ENCODE results near the gene TTF2.

TTF2 gene

DNA sequence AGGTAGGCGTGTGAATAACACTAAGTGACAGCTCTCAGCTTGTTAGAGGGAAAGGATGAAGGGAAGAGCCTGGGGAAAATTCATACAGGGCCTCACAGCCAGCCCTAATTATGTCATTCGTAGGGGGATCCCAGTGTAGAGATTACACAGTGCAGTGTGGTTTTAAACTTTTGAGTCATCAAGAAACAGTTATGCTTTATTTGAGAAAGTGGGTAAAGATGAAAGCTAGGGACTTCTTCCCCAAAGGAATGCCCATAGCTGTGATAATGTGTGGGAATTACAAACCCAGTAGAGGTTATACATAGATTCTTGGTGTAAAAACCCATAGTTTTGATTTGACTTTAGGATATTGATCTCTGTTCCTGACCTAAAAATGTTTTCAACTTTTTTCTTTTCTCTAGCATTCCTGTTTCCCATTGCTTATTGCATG is 1.9 kb downstream of the TTF2 start:
- H3K4me1 Mint-ChIP-seq = peaks cover 33% of the 10 kb centered on the region
- ATAC-seq (peak; percentile 50), DNase-seq (ENCODE audit: low spot score in 2 of 2) (no peak)
- H3K4me3 Mint-ChIP-seq = no peak overlapping the region
- H3K27ac Mint-ChIP-seq = no peak overlapping the region
- H3K9me3 Mint-ChIP-seq = no peaks in the 10 kb centered on the region
- H3K36me3 Mint-ChIP-seq = peaks cover 51% of the 10 kb centered on the region

DNA sequence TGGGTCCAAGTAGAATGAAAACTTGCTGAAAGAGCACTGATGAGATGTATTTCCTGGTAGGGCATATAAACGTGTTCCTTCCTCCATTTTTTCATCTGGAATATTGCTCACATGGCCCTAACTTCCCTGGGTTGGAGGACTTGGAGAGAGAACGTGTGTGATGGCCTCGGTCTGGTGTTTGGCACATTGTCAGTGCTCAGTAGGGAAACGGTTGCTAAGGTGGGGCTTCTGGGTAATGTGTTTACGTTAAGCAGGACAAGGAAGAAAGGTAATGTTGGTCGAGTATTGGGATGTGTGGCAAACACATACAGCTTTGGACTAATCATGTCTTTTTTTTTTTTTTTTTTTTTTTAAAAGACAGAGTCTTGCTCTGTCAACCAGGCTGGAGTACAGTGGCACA is 6.2 kb downstream of the TTF2 start:
- peaks cover 41% of the 10 kb centered on the region for H3K4me1 Mint-ChIP-seq
- no peak for ATAC-seq
- peaks cover 83% of the 10 kb centered on the region for H3K36me3 Mint-ChIP-seq
- H3K4me3 Mint-ChIP-seq = no peak overlapping the region
- no peaks in the 10 kb centered on the region for H3K9me3 Mint-ChIP-seq
- no peak for DNase-seq (ENCODE audit: low spot score in 2 of 2)
- H3K27ac Mint-ChIP-seq = no peak overlapping the region

DNA sequence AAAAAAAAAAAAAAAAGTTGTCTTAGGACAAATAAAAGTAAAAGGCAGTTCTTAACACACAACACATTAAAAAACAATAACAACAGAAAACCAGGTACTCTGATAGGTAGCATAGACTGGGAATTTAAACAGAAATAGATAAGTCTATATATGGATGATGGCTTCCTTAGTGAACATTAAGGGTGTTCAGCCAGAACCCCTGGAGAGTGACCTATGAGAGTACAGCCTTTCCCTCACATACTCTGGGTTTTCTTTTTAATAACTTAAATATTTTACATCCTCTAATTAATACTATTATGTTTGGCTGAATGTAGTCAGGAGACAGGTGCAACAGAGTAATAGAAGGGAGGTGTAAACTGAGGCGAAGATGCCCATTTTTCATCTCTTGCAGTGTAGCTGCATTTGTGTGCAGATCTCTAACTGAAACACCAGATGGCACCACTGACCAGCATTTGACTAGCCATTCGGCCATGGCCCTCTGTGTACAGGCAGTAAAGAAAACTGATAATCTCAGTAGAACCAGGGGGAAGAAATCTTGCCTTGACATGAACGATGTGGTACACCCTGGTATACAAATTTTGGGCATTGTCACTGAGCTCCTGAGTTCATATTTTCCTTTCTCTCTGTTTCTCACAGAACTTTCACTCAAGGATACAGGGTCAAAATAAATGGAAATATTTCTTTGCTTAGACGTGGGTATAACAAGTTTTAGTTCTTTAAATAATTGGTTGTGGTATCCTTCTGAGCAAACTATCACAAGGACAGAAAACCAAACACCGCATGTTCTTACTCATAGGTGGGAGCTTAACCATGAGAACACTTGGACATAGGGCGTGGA is 7.6 kb downstream of the TTF2 start:
- Mint-ChIP-seq H3K27ac (no peak overlapping the region), H3K36me3 (peaks cover 89% of the 10 kb centered on the region), H3K4me1 (peaks cover 34% of the 10 kb centered on the region), H3K4me3 (no peak overlapping the region), H3K9me3 (no peaks in the 10 kb centered on the region)
- peak; percentile 79 for ATAC-seq
- DNase-seq (ENCODE audit: low spot score in 2 of 2) = peak in 1 of 2 donors; percentile 30

DNA sequence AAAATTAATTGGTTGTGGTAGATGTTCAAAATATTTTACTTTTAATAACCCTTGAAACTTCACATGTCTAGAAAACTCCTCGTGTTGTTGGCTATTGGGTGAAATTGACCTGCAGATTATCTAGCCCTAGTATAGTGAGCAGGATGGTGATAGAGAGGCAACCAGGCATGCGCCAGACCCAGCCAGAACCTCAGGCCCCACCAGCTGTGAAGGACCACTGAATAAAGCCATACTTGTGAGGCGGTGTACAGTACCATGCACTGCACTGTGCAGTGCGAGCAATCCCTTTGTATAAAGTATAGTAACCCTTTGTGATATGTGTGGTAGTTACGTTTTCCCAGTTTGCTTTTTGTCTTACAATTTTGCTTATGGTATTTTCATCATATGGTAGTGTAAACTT is 8.5 kb downstream of the TTF2 start:
- H3K9me3 Mint-ChIP-seq = no peaks in the 10 kb centered on the region
- peaks cover 32% of the 10 kb centered on the region for H3K4me1 Mint-ChIP-seq
- no peak overlapping the region for H3K27ac Mint-ChIP-seq
- H3K4me3 Mint-ChIP-seq = no peak overlapping the region
- ATAC-seq = no peak
- DNase-seq (ENCODE audit: low spot score in 2 of 2) = no peak
- peaks cover 89% of the 10 kb centered on the region for H3K36me3 Mint-ChIP-seq

DNA sequence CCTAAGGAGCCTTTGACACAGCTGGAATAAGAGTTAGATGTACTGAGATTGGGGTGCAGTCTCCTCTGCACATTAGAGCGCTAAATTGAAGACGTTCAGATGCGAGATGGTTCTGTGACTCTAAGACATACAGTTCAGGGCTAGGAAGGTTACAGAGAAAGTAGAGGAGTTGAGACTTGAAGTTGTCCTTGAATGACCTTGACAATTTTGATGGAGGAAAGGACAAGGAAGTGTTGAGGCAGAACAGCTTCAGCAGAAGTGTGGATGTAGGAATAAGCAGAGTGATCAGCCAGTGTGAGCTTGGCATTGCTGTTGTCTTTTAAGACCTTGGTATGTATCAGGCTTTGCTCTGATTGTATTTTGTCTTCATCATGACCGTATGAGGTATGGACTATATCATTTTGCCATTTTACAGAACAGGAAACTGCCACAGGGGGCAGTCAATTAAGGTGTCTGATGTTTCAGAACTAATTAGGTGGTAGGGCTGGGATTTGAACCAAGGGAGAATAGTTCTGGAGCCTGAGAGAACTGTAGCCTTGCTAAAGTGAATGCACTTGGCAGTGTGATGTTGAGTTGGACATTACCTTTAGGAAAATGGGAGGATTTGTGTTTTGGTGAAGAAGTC is 9.2 kb downstream of the TTF2 start:
- Mint-ChIP-seq H3K36me3 (peaks cover 88% of the 10 kb centered on the region), H3K27ac (no peak overlapping the region), H3K9me3 (no peaks in the 10 kb centered on the region), H3K4me1 (peaks cover 32% of the 10 kb centered on the region), H3K4me3 (no peak overlapping the region)
- ATAC-seq (no peak), DNase-seq (ENCODE audit: low spot score in 2 of 2) (no peak)

DNA sequence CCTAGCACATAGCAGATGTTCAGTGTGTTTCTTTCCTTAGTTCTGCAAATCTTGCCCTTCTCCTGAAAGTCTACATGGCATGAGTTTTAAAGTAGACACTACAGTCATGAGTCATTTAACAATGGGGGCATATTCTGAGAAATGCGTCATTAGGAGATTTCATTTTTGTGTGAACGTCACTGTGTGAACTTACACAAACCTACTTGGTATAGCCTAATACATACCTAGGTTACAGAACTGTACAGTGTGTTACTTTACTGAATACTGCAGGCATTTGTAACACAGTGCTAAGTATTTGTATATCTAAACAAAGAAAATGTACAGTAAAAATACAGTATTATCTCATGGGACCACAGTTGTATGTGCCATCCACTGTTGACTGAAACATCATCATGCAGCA is 10.0 kb downstream of the TTF2 start:
- no peak overlapping the region for H3K4me3 Mint-ChIP-seq
- ATAC-seq (peak; percentile 96), DNase-seq (ENCODE audit: low spot score in 2 of 2) (no peak)
- peaks cover 32% of the 10 kb centered on the region for H3K4me1 Mint-ChIP-seq
- H3K27ac Mint-ChIP-seq = no peak overlapping the region
- H3K9me3 Mint-ChIP-seq = no peaks in the 10 kb centered on the region
- H3K36me3 Mint-ChIP-seq = peaks cover 88% of the 10 kb centered on the region

DNA sequence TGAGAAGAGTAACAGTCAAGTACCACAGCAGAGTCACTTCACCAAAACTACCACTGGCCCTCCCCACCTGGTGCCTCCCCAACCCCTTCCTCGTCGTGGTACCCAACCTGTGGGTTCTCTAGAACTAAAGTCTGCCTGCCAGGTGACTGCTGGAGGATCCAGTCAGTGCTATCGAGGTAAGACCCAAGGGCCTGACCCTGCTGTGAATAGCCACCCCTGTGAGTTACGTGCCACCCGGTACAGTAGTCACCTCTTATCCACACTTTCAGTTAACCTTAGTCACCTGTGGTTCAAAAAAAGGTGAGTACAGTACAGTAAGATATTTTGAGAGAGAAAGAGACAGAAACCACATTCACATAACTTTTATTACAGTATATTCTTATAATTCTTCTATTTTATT is 16.5 kb downstream of the TTF2 start:
- Mint-ChIP-seq H3K27ac (peak overlapping the region; percentile 21), H3K9me3 (no peaks in the 10 kb centered on the region), H3K4me1 (peaks cover 22% of the 10 kb centered on the region), H3K36me3 (peaks cover 98% of the 10 kb centered on the region), H3K4me3 (no peak overlapping the region)
- DNase-seq (ENCODE audit: low spot score in 2 of 2) = no peak
- peak; percentile 19 for ATAC-seq

DNA sequence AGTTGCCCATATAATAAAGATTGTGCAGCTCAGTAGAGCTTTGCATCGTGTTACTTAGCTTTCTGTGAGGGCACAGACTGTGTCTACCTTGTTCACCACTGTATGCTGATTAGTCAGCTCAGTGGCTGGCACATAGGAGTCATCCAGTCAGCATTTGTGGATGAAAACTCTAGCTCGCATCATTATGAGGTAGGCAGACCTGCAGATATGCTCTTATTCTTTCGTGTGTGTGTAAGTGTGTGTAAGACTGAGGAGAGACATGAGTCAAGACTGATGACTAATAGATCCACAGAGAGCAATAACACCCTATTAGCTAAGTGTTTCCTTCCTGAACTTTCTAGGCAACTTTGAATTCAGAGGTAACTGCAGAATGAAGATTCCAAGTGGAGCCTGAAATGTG is 17.1 kb downstream of the TTF2 start:
- Mint-ChIP-seq H3K4me1 (peaks cover 18% of the 10 kb centered on the region), H3K36me3 (peaks cover 98% of the 10 kb centered on the region), H3K9me3 (no peaks in the 10 kb centered on the region), H3K27ac (peak overlapping the region; percentile 21), H3K4me3 (no peak overlapping the region)
- DNase-seq (ENCODE audit: low spot score in 2 of 2) (peak; percentile 12 to 67), ATAC-seq (peak; percentile 100)

DNA sequence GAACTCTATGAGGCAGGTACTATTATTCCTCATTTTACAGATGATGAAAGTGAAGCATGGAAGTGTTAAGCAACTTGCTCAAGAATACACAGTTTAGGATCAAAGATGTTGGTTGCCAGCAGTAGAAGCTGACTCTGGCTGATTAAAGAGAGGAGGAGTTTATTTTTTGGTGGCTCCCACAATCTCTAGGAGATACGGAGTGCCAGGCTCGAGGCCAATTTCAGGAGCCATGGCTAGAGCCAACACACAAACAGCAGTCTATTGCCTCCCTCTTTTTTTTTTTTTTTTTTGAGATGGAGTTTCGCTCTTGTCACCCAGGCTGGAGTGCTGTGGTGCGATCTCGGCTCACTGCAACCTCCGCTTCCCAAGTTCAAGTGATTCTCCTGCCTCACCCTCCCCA is 19.6 kb downstream of the TTF2 start:
- Mint-ChIP-seq H3K9me3 (no peaks in the 10 kb centered on the region), H3K4me1 (peaks cover 25% of the 10 kb centered on the region), H3K36me3 (peaks cover 99% of the 10 kb centered on the region), H3K27ac (no peak overlapping the region), H3K4me3 (no peak overlapping the region)
- DNase-seq (ENCODE audit: low spot score in 2 of 2) (no peak), ATAC-seq (no peak)

DNA sequence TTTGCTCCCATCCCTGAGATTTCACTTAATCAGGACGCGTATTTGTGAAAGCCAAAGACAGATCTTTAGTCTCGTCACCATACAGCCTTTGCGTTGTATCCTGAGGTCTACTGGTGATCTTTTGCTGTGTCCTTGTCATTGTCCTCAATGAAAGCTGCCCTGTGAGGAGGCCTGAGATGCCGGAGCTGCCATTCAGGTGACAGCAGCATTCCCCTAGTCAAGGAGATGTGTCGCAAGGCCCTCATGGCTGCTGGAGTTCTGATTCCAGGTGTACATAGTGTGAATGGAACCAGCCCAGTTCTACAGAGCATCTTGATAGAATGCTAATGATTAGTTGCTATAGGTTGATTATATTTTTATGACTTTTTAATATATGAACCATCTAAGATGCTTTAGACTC is 24.1 kb downstream of the TTF2 start:
- peaks cover 7% of the 10 kb centered on the region for H3K4me1 Mint-ChIP-seq
- no peak overlapping the region for H3K4me3 Mint-ChIP-seq
- H3K27ac Mint-ChIP-seq = no peak overlapping the region
- peaks cover 94% of the 10 kb centered on the region for H3K36me3 Mint-ChIP-seq
- H3K9me3 Mint-ChIP-seq = no peaks in the 10 kb centered on the region
- ATAC-seq (no peak), DNase-seq (ENCODE audit: low spot score in 2 of 2) (no peak)

DNA sequence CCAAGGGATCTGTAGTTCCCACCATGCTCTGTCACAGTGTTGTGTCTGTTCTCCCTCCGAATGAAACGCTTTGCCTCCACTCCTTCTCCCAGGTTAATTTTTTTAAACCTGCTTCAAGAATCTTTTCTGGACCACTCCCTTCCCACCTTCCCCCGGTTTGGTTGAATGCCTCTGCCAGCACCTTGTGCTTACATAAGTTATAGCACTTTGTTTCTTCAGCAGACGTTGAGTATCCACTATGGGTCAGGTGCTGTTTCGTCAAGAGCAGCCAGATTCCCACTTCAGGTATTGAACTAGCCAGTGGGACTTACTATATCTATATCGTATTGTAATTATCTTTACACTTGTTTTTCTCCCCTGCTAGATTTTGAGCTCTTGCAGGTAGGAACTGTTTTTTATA is 27.6 kb downstream of the TTF2 start:
- ATAC-seq (no peak), DNase-seq (ENCODE audit: low spot score in 2 of 2) (no peak)
- H3K4me3 Mint-ChIP-seq = no peak overlapping the region

DNA sequence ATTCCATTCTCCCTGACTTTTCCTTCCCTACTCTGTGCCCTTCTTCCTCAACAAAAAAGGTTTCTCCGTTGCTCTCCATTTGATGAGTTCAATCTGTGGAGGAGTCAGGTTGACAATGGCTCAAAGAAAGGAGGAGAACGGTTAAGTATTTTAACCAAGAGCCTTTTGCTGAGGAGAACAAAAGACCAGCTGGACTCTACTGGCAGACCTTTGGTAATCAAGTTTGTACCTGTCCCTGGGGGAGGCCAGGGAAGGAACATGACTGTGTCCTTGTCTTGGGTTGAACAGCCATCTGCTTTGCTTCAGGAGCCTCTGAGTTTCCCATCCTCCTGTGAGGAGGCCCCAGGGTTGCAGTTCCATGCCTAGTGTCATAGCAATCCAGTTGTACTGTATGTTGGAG is 29.9 kb downstream of the TTF2 start:
- H3K27ac Mint-ChIP-seq = no peak overlapping the region
- H3K9me3 Mint-ChIP-seq = no peaks in the 10 kb centered on the region
- H3K4me3 Mint-ChIP-seq = no peak overlapping the region
- no peak for DNase-seq (ENCODE audit: low spot score in 2 of 2)
- no peak for ATAC-seq
- H3K4me1 Mint-ChIP-seq = peaks cover 6% of the 10 kb centered on the region
- peaks cover 95% of the 10 kb centered on the region for H3K36me3 Mint-ChIP-seq

More for the DNA sequence above, 27.6 kb downstream of the TTF2 start:
- H3K27ac Mint-ChIP-seq = no peak overlapping the region
- H3K9me3 Mint-ChIP-seq = no peaks in the 10 kb centered on the region
- peaks cover 95% of the 10 kb centered on the region for H3K36me3 Mint-ChIP-seq
- H3K4me1 Mint-ChIP-seq = peaks cover 7% of the 10 kb centered on the region

DNA sequence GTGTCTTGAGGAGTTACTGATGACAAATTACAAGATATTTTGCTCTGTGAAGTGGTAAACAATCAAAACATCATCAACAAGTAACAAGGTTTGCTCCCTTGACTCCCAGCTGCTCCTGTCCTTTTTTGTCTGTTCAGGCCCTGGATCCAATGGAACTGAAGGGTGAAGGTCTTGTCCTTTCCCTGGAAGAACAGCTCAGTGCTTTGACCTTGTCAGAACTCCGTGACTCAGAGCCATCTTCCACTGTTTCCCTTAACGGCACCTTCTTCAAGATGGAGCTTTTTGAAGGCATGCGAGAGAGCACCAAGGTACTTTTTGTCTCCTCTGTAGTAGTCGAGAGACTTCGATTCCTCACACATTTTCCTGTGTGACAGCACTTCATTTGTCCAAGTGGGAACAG is 32.5 kb downstream of the TTF2 start:
- Mint-ChIP-seq H3K4me3 (no peak overlapping the region), H3K9me3 (no peaks in the 10 kb centered on the region), H3K4me1 (peaks cover 6% of the 10 kb centered on the region), H3K36me3 (peaks cover 97% of the 10 kb centered on the region), H3K27ac (no peak overlapping the region)
- no peak for DNase-seq (ENCODE audit: low spot score in 2 of 2)
- ATAC-seq = no peak

DNA sequence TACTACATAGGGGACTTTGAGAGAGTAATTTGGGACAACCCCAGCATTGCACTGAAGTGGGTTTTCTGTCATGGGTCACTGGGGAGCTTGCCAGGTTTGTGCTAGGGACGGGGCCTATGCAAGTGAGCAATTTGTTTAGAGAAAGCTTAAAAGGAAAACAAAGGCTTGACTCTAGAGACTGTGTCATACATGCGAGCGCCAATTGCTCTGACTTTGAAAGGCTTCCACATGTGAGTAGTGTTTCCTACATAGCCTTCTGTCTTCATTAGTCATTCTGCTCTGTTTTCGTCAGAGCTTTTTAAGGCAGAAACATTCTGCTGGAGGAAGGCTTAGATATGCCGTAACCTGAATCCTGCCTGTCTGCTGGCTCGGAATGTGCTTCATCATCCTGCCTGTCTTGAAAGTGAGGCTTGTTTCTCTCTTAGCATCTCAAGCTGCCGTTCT is 33.0 kb downstream of the TTF2 start:
- DNase-seq (ENCODE audit: low spot score in 2 of 2) = no peak
- Mint-ChIP-seq H3K36me3 (peaks cover 97% of the 10 kb centered on the region), H3K9me3 (no peaks in the 10 kb centered on the region), H3K4me1 (peaks cover 6% of the 10 kb centered on the region), H3K4me3 (no peak overlapping the region), H3K27ac (no peak overlapping the region)
- ATAC-seq = peak; percentile 70

DNA sequence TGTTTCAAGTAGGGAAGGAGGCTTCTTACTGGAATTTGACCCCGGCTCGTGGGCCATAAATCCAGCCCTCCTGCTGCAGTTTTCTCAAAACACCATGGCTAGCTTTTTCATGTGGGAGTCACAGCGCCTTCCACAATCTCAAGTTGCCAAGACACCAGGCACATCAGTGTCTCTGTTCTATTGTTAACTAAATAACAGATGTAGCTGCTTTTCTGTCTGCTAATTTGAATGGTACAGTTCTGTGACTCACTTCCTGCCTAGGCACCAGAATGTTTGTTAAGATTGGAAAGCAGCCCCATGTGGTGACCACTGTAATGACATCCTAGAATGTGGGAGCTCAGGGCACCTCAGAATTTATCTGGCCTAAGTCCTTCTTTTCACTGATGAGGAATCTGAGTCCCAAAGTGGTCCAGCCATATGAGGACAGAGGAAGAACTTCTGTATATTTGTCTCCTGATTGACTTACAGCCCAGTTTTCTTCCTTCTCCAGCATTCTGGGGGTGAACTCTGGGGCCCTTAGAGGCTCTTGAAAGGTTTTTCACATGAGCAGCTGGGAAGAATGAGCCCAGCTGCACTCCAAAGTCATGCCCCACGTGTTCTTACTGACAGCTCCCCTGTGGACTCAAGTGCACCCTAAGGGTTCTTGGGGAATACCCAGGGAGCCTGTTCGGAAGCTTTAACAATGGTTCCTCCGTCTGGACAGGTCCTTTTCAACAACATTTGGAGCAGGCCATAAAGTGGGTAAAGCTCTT is 33.9 kb downstream of the TTF2 start:
- DNase-seq (ENCODE audit: low spot score in 2 of 2) = no peak
- Mint-ChIP-seq H3K9me3 (no peaks in the 10 kb centered on the region), H3K27ac (no peak overlapping the region), H3K36me3 (peaks cover 97% of the 10 kb centered on the region), H3K4me1 (peaks cover 6% of the 10 kb centered on the region), H3K4me3 (no peak overlapping the region)
- peak; percentile 94 for ATAC-seq

Measured in stimulated activated effector memory CD8-positive, alpha-beta T cell treated with anti-CD3 and anti-CD28 coated beads, Interleukin-12 subunit alpha, Interleukin-12 subunit beta, amount 100 ng/mL, for 72 hours (primary cell).